ELF-1 (cell line): Measurements from ENCODE around the gene USP49.

Experiments used
- DNase-seq: peaks from one replicate; pipeline ENCODE4 v3.0.0-alpha.2; 2016; ENCODE audit warnings: low read depth, low spot score

Gene USP49

GRCh38 chr6:41757931-41758640 lies 137.1 kb downstream of the USP49 start:
- no peak for DNase-seq

GRCh38 chr6:41757271-41757670 lies 137.9 kb downstream of the USP49 start:
- DNase-seq, result no peak

GRCh38 chr6:41756354-41756753 lies 138.8 kb downstream of the USP49 start:
- DNase-seq, result no peak

- DNase-seq, result no peak
These were observed 139.3 kb downstream of the USP49 start for GRCh38 chr6:41755895-41756294.

GRCh38 chr6:41750374-41750773 lies 144.8 kb downstream of the USP49 start:
- DNase-seq, result no peak

GRCh38 chr6:41748542-41748941 lies 146.6 kb downstream of the USP49 start:
- DNase-seq, result no peak

GRCh38 chr6:41748102-41748477 lies 147.1 kb downstream of the USP49 start:
- no peak for DNase-seq

- DNase-seq, result no peak
These were observed 147.7 kb downstream of the USP49 start, which contains the start of gene PGC for GRCh38 chr6:41747256-41748101. Gene PGC, minus strand, starts transcription at chr6:41747397. Its CDS starts 63 bp downstream, at chr6:41747334.

- DNase-seq, result no peak
These were observed 149.1 kb downstream of the USP49 start for GRCh38 chr6:41746107-41746506.

GRCh38 chr6:41744236-41744787 lies 150.9 kb downstream of the USP49 start:
- no peak for DNase-seq

- DNase-seq, result no peak
These were observed 151.6 kb downstream of the USP49 start for GRCh38 chr6:41743406-41744235.

GRCh38 chr6:41741625-41742490 lies 153.3 kb downstream of the USP49 start:
- peak; percentile 57 for DNase-seq

- no peak for DNase-seq
These were observed 154.6 kb downstream of the USP49 start for GRCh38 chr6:41740366-41741162.
